Mesendoderm (in vitro differentiated cells): Measurements from ENCODE around the gene RAB40A.
A peak's percentile ranks its signal among the peaks of the same experiment; 100 is the strongest.

Experiments used
- DNase-seq: peaks from one replicate; pipeline ENCODE4 v3.0.0; 2013
- H2AK5ac ChIP-seq: 2 replicates; pipeline ENCODE4 v1.6.1; 2013; ENCODE audit warnings: low read length, inconsistent platforms
- H2BK120ac ChIP-seq: 2 replicates; pipeline ENCODE4 v1.6.1; 2013; ENCODE audit warnings: low read depth, mild to moderate bottlenecking, low read length, moderate library complexity, mixed read lengths
- H2BK15ac ChIP-seq: replicated peaks from 2 replicates; pipeline ENCODE4 v1.6.1; 2013; ENCODE audit warnings: low read depth, mild to moderate bottlenecking, moderate library complexity
- H2BK5ac ChIP-seq: 2 replicates; pipeline ENCODE4 v1.6.1; 2013; ENCODE audit warnings: low read length, inconsistent platforms
- H3K18ac ChIP-seq: 2 replicates; pipeline ENCODE4 v1.6.1; 2013; ENCODE audit warnings: mild to moderate bottlenecking, low read length, mixed read lengths
- H3K23ac ChIP-seq: one replicate; pipeline ENCODE4 v1.6.1; 2013; ENCODE audit warnings: low read length
- H3K27ac ChIP-seq: 2 replicates; pipeline ENCODE4 v1.5.1; 2013; ENCODE audit warnings: low read depth, mild to moderate bottlenecking, inconsistent platforms, low read length, moderate library complexity
- H3K27me3 ChIP-seq: 2 replicates; pipeline ENCODE4 v1.6.1; 2013; ENCODE audit warnings: low read length, control low read depth, mild to moderate bottlenecking, inconsistent platforms; ENCODE audit not compliant: insufficient read depth, poor library complexity
- H3K36me3 ChIP-seq: 2 replicates; pipeline ENCODE4 v1.6.1; 2013; ENCODE audit warnings: low read length, inconsistent platforms; ENCODE audit not compliant: control insufficient read depth, insufficient read depth
- H3K4ac ChIP-seq: one replicate; pipeline ENCODE4 v1.6.1; 2013; ENCODE audit warnings: low read depth, mild to moderate bottlenecking, low read length, moderate library complexity
- H3K4me1 ChIP-seq: 2 replicates; pipeline ENCODE4 v1.6.1; 2013; ENCODE audit warnings: low read depth, low read length, inconsistent platforms; ENCODE audit not compliant: control insufficient read depth
- H3K4me2 ChIP-seq: 2 replicates; pipeline ENCODE4 v1.6.1; 2013; ENCODE audit warnings: low read length
- H3K4me3 ChIP-seq: 2 replicates; pipeline ENCODE4 v1.5.1; 2013; ENCODE audit warnings: mild to moderate bottlenecking, low read length
- H3K56ac ChIP-seq: one replicate; pipeline ENCODE4 v1.6.1; 2013; ENCODE audit warnings: low read length
- H3K79me1 ChIP-seq: 2 replicates; pipeline ENCODE4 v1.6.1; 2013; ENCODE audit warnings: low read length, inconsistent platforms
- H3K79me2 ChIP-seq: 2 replicates; pipeline ENCODE4 v1.6.1; 2013; ENCODE audit warnings: mild to moderate bottlenecking, low read length; ENCODE audit not compliant: control insufficient read depth, insufficient read depth
- H3K9ac ChIP-seq: 2 replicates; pipeline ENCODE4 v1.6.1; 2013; ENCODE audit warnings: low read length, inconsistent platforms
- H4K5ac ChIP-seq: one replicate; pipeline ENCODE4 v1.6.1; 2013; ENCODE audit warnings: low read length
- H4K8ac ChIP-seq: one replicate; pipeline ENCODE4 v1.6.1; 2013; ENCODE audit warnings: low read depth, mild to moderate bottlenecking, control low read depth, low read length, moderate library complexity
- WGBS: extraction: QIAGEN DNeasy Blood & Tissue Kit; methylation state at CpG from one replicate; pipeline ENCODE4 v1.1.7; 2013; ENCODE audit warnings: low lambda C conversion rate, missing lambda C conversion rate; ENCODE audit not compliant: insufficient coverage; ENCODE audit errors: extremely low coverage; 5-methylcytosine and 5-hydroxymethylcytosine counted together

The RAB40A gene

GRCh38 chrX:103488794-103489193 lies 30.5 kb downstream of the RAB40A start:
- H3K27me3 ChIP-seq = no peaks in the 10 kb centered on the region
- no CpG with 5 or more reads among the region's 1 CpG for WGBS
- H3K4ac ChIP-seq = no peak overlapping the region
- H4K8ac ChIP-seq = no peak overlapping the region
- H2BK15ac ChIP-seq = no peak overlapping the region
- no peak overlapping the region for H2AK5ac ChIP-seq
- H3K18ac ChIP-seq = no peak overlapping the region
- H2BK5ac ChIP-seq = no peak overlapping the region
- no peak for DNase-seq
- no peaks in the 10 kb centered on the region for H3K79me1 ChIP-seq
- H4K5ac ChIP-seq = no peak overlapping the region
- H3K56ac ChIP-seq = no peak overlapping the region
- H3K79me2 ChIP-seq = no peaks in the 10 kb centered on the region
- H3K4me3 ChIP-seq = no peak overlapping the region
- H3K27ac ChIP-seq = no peak overlapping the region
- H3K4me2 ChIP-seq = no peak overlapping the region
- no peaks in the 10 kb centered on the region for H3K4me1 ChIP-seq
- no peak overlapping the region for H3K9ac ChIP-seq
- no peak overlapping the region for H2BK120ac ChIP-seq
- no peak overlapping the region for H3K23ac ChIP-seq
- H3K36me3 ChIP-seq = no peaks in the 10 kb centered on the region

- no CpG with 5 or more reads among the region's 4 CpGs for WGBS
These were observed 31.0 kb downstream of the RAB40A start for GRCh38 chrX:103488332-103488731.

GRCh38 chrX:103483720-103484119 lies 35.6 kb downstream of the RAB40A start:
- no peak overlapping the region for H2AK5ac ChIP-seq
- H2BK120ac ChIP-seq = no peak overlapping the region
- H3K4me3 ChIP-seq = no peak overlapping the region
- H3K27me3 ChIP-seq = no peaks in the 10 kb centered on the region
- H3K36me3 ChIP-seq = no peaks in the 10 kb centered on the region
- H2BK5ac ChIP-seq = no peak overlapping the region
- no peaks in the 10 kb centered on the region for H3K79me1 ChIP-seq
- WGBS = no CpG with 5 or more reads among the region's 4 CpGs
- H4K5ac ChIP-seq = no peak overlapping the region
- no peak for DNase-seq
- no peak overlapping the region for H2BK15ac ChIP-seq
- no peak overlapping the region for H3K4ac ChIP-seq
- H4K8ac ChIP-seq = no peak overlapping the region
- no peaks in the 10 kb centered on the region for H3K79me2 ChIP-seq
- no peak overlapping the region for H3K27ac ChIP-seq
- H3K18ac ChIP-seq = no peak overlapping the region
- H3K23ac ChIP-seq = no peak overlapping the region
- H3K4me1 ChIP-seq = no peaks in the 10 kb centered on the region
- no peak overlapping the region for H3K4me2 ChIP-seq
- no peak overlapping the region for H3K56ac ChIP-seq
- H3K9ac ChIP-seq = no peak overlapping the region

More at GRCh38 chrX:103488332-103488731, 31.0 kb downstream of the RAB40A start:
- no peak overlapping the region for H3K56ac ChIP-seq
- H3K9ac ChIP-seq = no peak overlapping the region
- H2AK5ac ChIP-seq = no peak overlapping the region
- no peak overlapping the region for H4K5ac ChIP-seq
- no peak overlapping the region for H3K4me3 ChIP-seq
- H3K4me1 ChIP-seq = no peaks in the 10 kb centered on the region
- H3K4me2 ChIP-seq = no peak overlapping the region
- H3K36me3 ChIP-seq = no peaks in the 10 kb centered on the region
- H2BK120ac ChIP-seq = no peak overlapping the region
- H3K4ac ChIP-seq = no peak overlapping the region
- H3K23ac ChIP-seq = no peak overlapping the region
- DNase-seq = peak; percentile 28
- H3K18ac ChIP-seq = no peak overlapping the region
- H4K8ac ChIP-seq = no peak overlapping the region
- no peak overlapping the region for H2BK15ac ChIP-seq
- H3K27ac ChIP-seq = no peak overlapping the region
- no peaks in the 10 kb centered on the region for H3K27me3 ChIP-seq
- H3K79me2 ChIP-seq = no peaks in the 10 kb centered on the region
- no peak overlapping the region for H2BK5ac ChIP-seq
- H3K79me1 ChIP-seq = no peaks in the 10 kb centered on the region

- Histone ChIP-seq H3K27me3 (no peaks in the 10 kb centered on the region), H3K4me3 (no peak overlapping the region), H3K79me1 (no peaks in the 10 kb centered on the region), H3K9ac (no peak overlapping the region), H3K4me1 (no peaks in the 10 kb centered on the region), H3K4ac (no peak overlapping the region), H2BK15ac (no peak overlapping the region), H2BK120ac (no peak overlapping the region), H4K8ac (no peak overlapping the region), H3K27ac (no peak overlapping the region), H3K4me2 (no peak overlapping the region), H3K23ac (no peak overlapping the region), H2BK5ac (no peak overlapping the region), H3K36me3 (no peaks in the 10 kb centered on the region), H3K56ac (no peak overlapping the region), H4K5ac (no peak overlapping the region), H3K79me2 (no peaks in the 10 kb centered on the region), H2AK5ac (no peak overlapping the region), H3K18ac (no peak overlapping the region)
- WGBS = no CpG with 5 or more reads among the region's 2 CpGs
- no peak for DNase-seq
These were observed 38.8 kb downstream of the RAB40A start for GRCh38 chrX:103480526-103480925.

- Histone ChIP-seq H3K4me2 (no peak overlapping the region), H4K8ac (no peak overlapping the region), H4K5ac (no peak overlapping the region), H3K18ac (no peak overlapping the region), H3K9ac (no peak overlapping the region), H2BK15ac (no peak overlapping the region), H2AK5ac (no peak overlapping the region), H3K27ac (no peak overlapping the region), H3K4me3 (no peak overlapping the region), H3K4me1 (no peaks in the 10 kb centered on the region), H3K79me1 (no peaks in the 10 kb centered on the region), H3K23ac (no peak overlapping the region), H3K27me3 (no peaks in the 10 kb centered on the region), H2BK120ac (no peak overlapping the region), H3K36me3 (no peaks in the 10 kb centered on the region), H2BK5ac (no peak overlapping the region), H3K56ac (no peak overlapping the region), H3K79me2 (no peaks in the 10 kb centered on the region), H3K4ac (no peak overlapping the region)
- DNase-seq = no peak
These were observed 41.8 kb downstream of the RAB40A start for GRCh38 chrX:103477496-103477895.

- H3K79me2 ChIP-seq = no peaks in the 10 kb centered on the region
- no peaks in the 10 kb centered on the region for H3K4me1 ChIP-seq
- H2AK5ac ChIP-seq = no peak overlapping the region
- H2BK5ac ChIP-seq = no peak overlapping the region
- no peak overlapping the region for H3K4me3 ChIP-seq
- no peak overlapping the region for H4K5ac ChIP-seq
- H3K36me3 ChIP-seq = no peaks in the 10 kb centered on the region
- H3K18ac ChIP-seq = no peak overlapping the region
- DNase-seq = no peak
- no peak overlapping the region for H3K27ac ChIP-seq
- H4K8ac ChIP-seq = no peak overlapping the region
- no peak overlapping the region for H3K4me2 ChIP-seq
- no peak overlapping the region for H2BK120ac ChIP-seq
- H2BK15ac ChIP-seq = no peak overlapping the region
- H3K23ac ChIP-seq = no peak overlapping the region
- no CpG with 5 or more reads among the region's 1 CpG for WGBS
- no peak overlapping the region for H3K56ac ChIP-seq
- H3K4ac ChIP-seq = no peak overlapping the region
- no peak overlapping the region for H3K9ac ChIP-seq
- no peaks in the 10 kb centered on the region for H3K27me3 ChIP-seq
- H3K79me1 ChIP-seq = no peaks in the 10 kb centered on the region
These were observed 43.9 kb downstream of the RAB40A start for GRCh38 chrX:103475381-103475780.
